ENCODE results near the gene SPN. TPM values are rescaled to one million over a fixed set of nuclear protein-coding genes. Genes with fewer than 3 reads are reported as not detected.
A peak's percentile ranks its signal among the peaks of the same experiment; 100 is the strongest.

The SPN gene
- total and polyA plus RNA-seq, 2 of the 4 experiments (the other 2 are of a cell fraction): not detected

GRCh38 chr16:29710227-29711219, 47.5 kb downstream of the SPN start:
- Histone ChIP-seq H3K56ac (ENCODE audit: extremely low read depth, insufficient read depth, low read length) (no peak overlapping the region), H3K9me1 (ENCODE audit: insufficient read depth, low read length) (no peaks in the 10 kb centered on the region), H2BK5ac (ENCODE audit: low read depth, low read length, poor library complexity, severe bottlenecking) (no peak overlapping the region), H3K27ac (ENCODE audit: insufficient read depth, low read length) (no peak overlapping the region), H4K91ac (ENCODE audit: insufficient read depth, low read depth, low read length) (no peak overlapping the region), H2AK9ac (replicated peaks; ENCODE audit: low read depth, low read length, poor library complexity) (no peak overlapping the region), H2BK15ac (ENCODE audit: low read depth, low read length) (no peak overlapping the region; the same call in 2 of the 3 replicates), H3K4me3 (ENCODE audit: insufficient read depth, low read depth, low read length) (no peak overlapping the region), H2AFZ (replicated peaks; ENCODE audit: low read length, poor library complexity) (peak overlapping the region; percentile 67), H3K79me1 (ENCODE audit: low read depth in 1 of 2, low read length in 2 of 2) (no peaks in the 10 kb centered on the region), H2BK120ac (ENCODE audit: low read depth, low read length) (no peak overlapping the region), H3K27me3 (ENCODE audit: control insufficient read depth, insufficient read depth, low read length) (no peaks in the 10 kb centered on the region; the same call in 1 of the 2 replicates), H3K4me2 (ENCODE audit: low read depth, low read length) (0 out of 2 replicates have a peak overlapping the region, but pooled peaks have one; percentile 20), H2AK5ac (ENCODE audit: low read depth, low read length) (no peak overlapping the region), H4K20me1 (ENCODE audit: insufficient read depth, low read length) (no peaks in the 10 kb centered on the region), H2BK20ac (ENCODE audit: low read depth, low read length) (no peak overlapping the region), H3K18ac (ENCODE audit: low read depth, low read length) (no peak overlapping the region), H4K5ac (ENCODE audit: low read depth, low read length) (no peak overlapping the region), H3K4me1 (ENCODE audit: control insufficient read depth, insufficient read depth, low read length) (peaks cover 3% of the 10 kb centered on the region; the same call in 1 of the 2 replicates), H3K4ac (ENCODE audit: low read depth, low read length) (no peak overlapping the region), H3K23ac (ENCODE audit: low read depth, low read length) (no peak overlapping the region), H3K9me3 (ENCODE audit: control insufficient read depth, insufficient read depth, low read length) (no peaks in the 10 kb centered on the region), H4K8ac (ENCODE audit: low read depth in 2 of 2, low read length in 2 of 2) (peak overlapping the region in 1 of 2 experiments; percentile 33; a peak in 1 of 4 replicates), H3K36me3 (ENCODE audit: control insufficient read depth, insufficient read depth, low read length) (no peaks in the 10 kb centered on the region), H3K9ac (ENCODE audit: low read depth, low read length) (no peak overlapping the region), H3K14ac (replicated peaks; ENCODE audit: low read depth, low read length) (no peak overlapping the region)
- 37% methylated on average over 9 of the region's 17 CpGs; no CpG with 5 or more reads in 1 of the 2 experiments for WGBS, 2 experiments (ENCODE audit: extremely low coverage in 2 of 2, insufficient read length in 1 of 2)
- intact Hi-C loops (cut with micrococcal nuclease): no loop called here
- POLR2A ChIA-PET (ENCODE audit: unreplicated experiment): no interaction called here
- dilution Hi-C loops (cut with HindIII; ENCODE audit: low sequenced_read_pairs, unreplicated experiment): no loop called here
- peak; percentile 39; the same call in 1 of the 2 replicates for TF ChIP-seq RAD21 (IDR thresholded peaks at IDR 0.05; ENCODE audit: low read length)
- 0 out of 2 replicates have a peak, but pooled peaks have one; percentile 55 for TF ChIP-seq MXI1 (IDR thresholded peaks at IDR 0.05; ENCODE audit: borderline replicate concordance, low read depth, low read length)
- peak; percentile 90 for TF ChIP-seq USF2 (IDR thresholded peaks at IDR 0.05; ENCODE audit: low read depth, low read length)
- peak; percentile 43 for TF ChIP-seq SMC3 (IDR thresholded peaks at IDR 0.05; ENCODE audit: low read depth, low read length)
- no peak for TF ChIP-seq MAFK (IDR thresholded peaks at IDR 0.05; ENCODE audit: low read depth, low read length)
- no peak for TF ChIP-seq RCOR1 (IDR thresholded peaks at IDR 0.05; ENCODE audit: insufficient replicate concordance, low read length)
- TF ChIP-seq CTCF (conservative IDR thresholded peaks at IDR 0.05; ENCODE audit: low read depth, low read length): peak; percentile 66
- in situ Hi-C loops (cut with MboI; ENCODE audit: low sequenced_read_pairs): no loop called here
- DNase-seq: peak; percentile 79
- BruUV-seq (replicated peaks): no TSS peak
- ATAC-seq (ENCODE audit: low read depth): peak; percentile 92
- CTCF ChIA-PET: interaction anchor here (1.0 kb wide), 2 partner anchors 10 to 14 kb away, joined by 3 to 6 read pairs; no protein-coding TSS in a partner anchor

Measured in IMR-90 (cell line).